ENCODE data around the gene GDNF. TPM values are rescaled to one million over a fixed set of nuclear protein-coding genes. Genes with fewer than 3 reads are reported as not detected.

GDNF gene, protein sequence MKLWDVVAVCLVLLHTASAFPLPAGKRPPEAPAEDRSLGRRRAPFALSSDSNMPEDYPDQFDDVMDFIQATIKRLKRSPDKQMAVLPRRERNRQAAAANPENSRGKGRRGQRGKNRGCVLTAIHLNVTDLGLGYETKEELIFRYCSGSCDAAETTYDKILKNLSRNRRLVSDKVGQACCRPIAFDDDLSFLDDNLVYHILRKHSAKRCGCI
- 0.69 TPM for polyA plus RNA-seq (2013, experiment 1 of 4)
- 0.18 TPM for polyA plus RNA-seq (2013, experiment 2 of 4)
- 0.21 TPM for polyA plus RNA-seq (2013, experiment 3 of 4)
- polyA plus RNA-seq (2013, experiment 4 of 4) = 0.53 TPM

DNA sequence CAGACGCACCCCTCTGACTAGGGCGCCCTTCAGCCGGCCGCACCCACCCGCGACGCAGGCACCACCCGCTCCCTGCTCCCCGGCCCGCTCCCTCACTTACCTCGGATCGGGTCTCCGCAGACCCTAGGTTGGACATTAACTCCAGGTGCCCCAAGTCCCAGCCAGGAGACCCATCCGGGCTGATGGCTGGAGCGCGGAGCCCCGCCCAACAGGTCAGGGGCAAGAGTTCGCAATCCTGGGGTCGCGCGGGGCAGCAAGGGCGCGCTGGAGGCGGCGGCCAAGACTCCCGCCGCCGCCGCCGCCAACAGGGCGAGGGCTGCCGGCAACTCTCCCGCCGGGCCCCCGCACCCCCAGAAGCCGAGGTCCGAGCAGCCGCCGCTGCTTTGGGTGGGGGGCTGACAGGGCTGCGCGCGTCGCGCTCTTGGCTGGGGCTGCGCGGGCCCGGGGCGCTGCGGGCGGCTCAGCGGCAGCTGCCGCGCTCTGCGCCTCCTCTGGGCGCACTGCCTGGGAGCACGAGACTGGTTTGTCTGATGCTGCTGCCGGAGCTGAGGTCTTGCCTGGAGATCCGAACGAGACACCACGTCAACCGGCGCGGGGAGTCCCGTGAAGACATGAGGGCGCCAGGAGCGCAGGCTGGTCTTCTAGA is at the start of gene GDNF:
Gene GDNF, minus strand, starts transcription at position 635 of the 646 bp plus-strand sequence. CDS start 5,245 bp downstream, outside the sequence.
- 1% methylated on average over 66 of the region's 66 CpGs for WGBS, 2 experiments
- H3K4me1 ChIP-seq (ENCODE audit: control insufficient read depth, insufficient read depth, low read length) = peaks cover 23% of the 10 kb centered on the region
- H3K4me3 ChIP-seq (ENCODE audit: insufficient read depth, low read depth, low read length) = peak within 1 kb of the TSS; percentile 40
- H3K27me3 ChIP-seq (ENCODE audit: control insufficient read depth, insufficient read depth, low read length, poor library complexity, severe bottlenecking) = peaks cover 85% of the 10 kb centered on the region
- no peak within 1 kb of the TSS for H3K27ac ChIP-seq (ENCODE audit: insufficient read depth, low read depth, low read length, poor library complexity, severe bottlenecking)
- no peaks in the 10 kb centered on the region for H3K36me3 ChIP-seq (ENCODE audit: control insufficient read depth, insufficient read depth, low read length)
- no peaks in the 10 kb centered on the region for H3K9me3 ChIP-seq (ENCODE audit: control insufficient read depth, low read length)

DNA sequence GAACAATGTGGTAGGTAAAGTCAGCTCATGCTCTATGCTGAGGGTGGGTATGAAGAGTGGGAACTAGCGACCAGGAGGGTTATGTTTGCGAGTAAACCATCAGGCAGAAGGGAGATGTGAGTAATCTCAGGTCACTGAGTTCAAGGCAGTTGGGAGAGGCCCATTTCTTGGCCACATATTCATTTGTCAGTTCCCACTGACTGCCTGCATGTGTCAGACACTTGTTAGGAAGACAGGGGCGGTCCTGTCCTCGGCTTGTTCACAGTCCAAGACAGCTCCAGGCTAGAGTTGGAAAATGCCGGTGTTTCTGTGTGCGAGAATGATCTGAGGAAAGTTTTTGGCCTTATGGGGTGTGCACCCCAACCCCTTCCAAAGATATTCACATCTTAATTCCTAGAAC is 48.6 kb upstream of the GDNF start:
- 98 to 99% methylated on average over 6 of the region's 6 CpGs for WGBS, 2 experiments
- H3K27ac ChIP-seq (ENCODE audit: insufficient read depth, low read depth, low read length, poor library complexity, severe bottlenecking) = no peak overlapping the region

DNA sequence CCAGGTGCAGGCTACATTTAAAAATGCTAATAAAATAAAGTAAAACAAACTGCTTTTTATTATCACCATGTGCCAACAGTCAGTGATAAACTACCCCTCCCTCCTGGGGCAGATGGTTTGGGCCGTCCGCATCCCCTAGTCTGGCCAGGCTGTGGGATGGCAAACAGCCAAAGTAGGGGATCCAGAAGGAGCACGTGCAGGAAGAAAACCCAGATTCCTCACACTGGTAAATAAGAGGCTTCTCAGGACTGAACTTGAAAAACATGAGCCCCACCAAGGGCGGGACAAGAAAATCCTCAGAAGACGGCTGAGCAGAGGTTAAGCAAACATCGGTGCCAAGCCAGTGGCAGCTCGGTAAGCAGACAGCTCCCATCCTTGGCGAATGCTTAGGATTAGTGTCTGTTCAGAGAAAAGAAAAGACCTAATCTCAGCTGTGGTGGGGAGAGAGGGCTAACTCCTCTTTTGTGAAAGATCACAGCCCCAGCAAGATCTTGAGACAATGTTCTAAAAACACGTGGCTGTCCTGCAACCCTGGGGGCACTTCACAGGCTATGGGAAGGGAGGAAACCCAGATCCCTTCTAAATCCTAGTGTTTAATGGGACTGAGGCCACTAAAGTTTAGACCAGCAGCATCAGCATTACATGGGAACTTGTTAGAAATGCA is 46.5 kb upstream of the GDNF start:
- Histone ChIP-seq H3K4me1 (ENCODE audit: control insufficient read depth, insufficient read depth, low read length) (no peaks in the 10 kb centered on the region), H3K4me3 (ENCODE audit: insufficient read depth, low read depth, low read length) (no peak overlapping the region), H3K27ac (ENCODE audit: insufficient read depth, low read depth, low read length, poor library complexity, severe bottlenecking) (no peak overlapping the region), H3K9me3 (ENCODE audit: control insufficient read depth, low read length) (no peaks in the 10 kb centered on the region), H3K27me3 (ENCODE audit: control insufficient read depth, insufficient read depth, low read length, poor library complexity, severe bottlenecking) (peaks cover 6% of the 10 kb centered on the region), H3K36me3 (ENCODE audit: control insufficient read depth, insufficient read depth, low read length) (no peaks in the 10 kb centered on the region)
- WGBS, 2 experiments = 54 to 66% methylated on average over 9 of the region's 9 CpGs

More for the DNA sequence above, 48.6 kb upstream of the GDNF start:
- Histone ChIP-seq H3K4me3 (ENCODE audit: insufficient read depth, low read depth, low read length) (no peak overlapping the region), H3K27me3 (ENCODE audit: control insufficient read depth, insufficient read depth, low read length, poor library complexity, severe bottlenecking) (peaks cover 6% of the 10 kb centered on the region), H3K4me1 (ENCODE audit: control insufficient read depth, insufficient read depth, low read length) (no peaks in the 10 kb centered on the region), H3K36me3 (ENCODE audit: control insufficient read depth, insufficient read depth, low read length) (no peaks in the 10 kb centered on the region), H3K9me3 (ENCODE audit: control insufficient read depth, low read length) (no peaks in the 10 kb centered on the region)

DNA sequence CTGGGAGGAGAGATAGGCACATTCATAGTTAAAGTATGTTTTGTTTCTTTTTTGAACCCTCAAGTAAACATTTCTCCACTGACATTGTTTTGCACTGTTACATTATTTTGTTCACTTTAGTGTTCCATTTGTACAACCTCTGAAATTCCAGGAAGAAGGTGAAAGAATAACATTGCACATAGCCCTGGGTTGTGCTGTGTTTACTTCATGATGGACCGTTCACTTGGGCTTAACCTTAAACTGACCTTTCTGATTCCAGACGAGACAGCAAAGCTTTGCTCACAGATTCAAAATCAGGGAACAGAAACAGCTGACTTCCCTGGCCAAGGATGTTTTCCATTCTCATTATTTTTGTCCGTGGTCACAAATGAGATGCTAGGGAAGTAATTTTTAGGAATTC is 42.8 kb upstream of the GDNF start:
- Histone ChIP-seq H3K9me3 (ENCODE audit: control insufficient read depth, low read length) (no peaks in the 10 kb centered on the region), H3K36me3 (ENCODE audit: control insufficient read depth, insufficient read depth, low read length) (no peaks in the 10 kb centered on the region), H3K27ac (ENCODE audit: insufficient read depth, low read depth, low read length, poor library complexity, severe bottlenecking) (no peak overlapping the region), H3K4me1 (ENCODE audit: control insufficient read depth, insufficient read depth, low read length) (no peaks in the 10 kb centered on the region), H3K4me3 (ENCODE audit: insufficient read depth, low read depth, low read length) (no peak overlapping the region), H3K27me3 (ENCODE audit: control insufficient read depth, insufficient read depth, low read length, poor library complexity, severe bottlenecking) (peaks cover 3% of the 10 kb centered on the region)
- 91 to 92% methylated on average over 3 of the region's 3 CpGs for whole genome bisulfite sequencing, 2 experiments

DNA sequence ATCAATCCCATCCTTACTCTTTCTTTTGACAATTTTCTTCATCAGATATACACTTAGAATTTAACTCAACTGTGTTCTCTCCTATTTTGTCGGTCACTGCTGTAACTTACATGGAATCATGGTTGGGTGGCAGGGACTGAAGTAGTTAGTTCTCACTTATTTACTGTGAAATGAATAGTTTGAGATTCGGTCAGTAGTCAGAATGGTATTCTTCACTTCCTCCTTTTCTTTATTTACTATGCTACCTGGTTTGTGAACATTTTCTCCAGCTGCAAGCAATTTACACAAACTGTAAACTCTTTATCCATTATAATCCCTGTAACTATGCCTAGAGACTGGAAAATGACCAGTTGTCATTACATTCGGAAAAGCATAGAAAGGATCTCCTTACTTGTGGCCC is 41.5 kb upstream of the GDNF start:
- 86 to 92% methylated on average over 3 of the region's 3 CpGs for WGBS, 2 experiments

DNA sequence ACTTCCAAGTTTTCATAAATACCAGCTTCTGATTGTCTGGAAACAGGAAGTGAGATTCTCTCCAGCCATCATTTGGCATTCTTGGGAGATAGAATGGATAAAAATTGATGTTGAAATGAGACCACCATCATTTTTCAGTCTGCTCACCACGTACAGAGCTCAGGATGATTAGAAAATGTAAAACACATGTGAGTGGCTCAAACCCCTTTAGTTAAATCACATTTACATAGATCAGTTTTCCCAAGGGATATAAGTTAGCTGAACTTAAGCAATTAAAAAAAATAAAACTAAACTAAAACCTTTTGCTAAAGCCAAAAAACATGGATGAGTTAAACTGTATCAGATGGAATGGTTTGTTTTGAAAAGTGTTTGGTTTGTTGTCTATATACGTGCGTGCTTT is 37.1 kb upstream of the GDNF start:
- no peaks in the 10 kb centered on the region for H3K9me3 ChIP-seq (ENCODE audit: control insufficient read depth, low read length)
- H3K4me3 ChIP-seq (ENCODE audit: insufficient read depth, low read depth, low read length) = no peak overlapping the region
- no peaks in the 10 kb centered on the region for H3K4me1 ChIP-seq (ENCODE audit: control insufficient read depth, insufficient read depth, low read length)
- H3K36me3 ChIP-seq (ENCODE audit: control insufficient read depth, insufficient read depth, low read length) = no peaks in the 10 kb centered on the region
- H3K27me3 ChIP-seq (ENCODE audit: control insufficient read depth, insufficient read depth, low read length, poor library complexity, severe bottlenecking) = no peaks in the 10 kb centered on the region
- H3K27ac ChIP-seq (ENCODE audit: insufficient read depth, low read depth, low read length, poor library complexity, severe bottlenecking) = no peak overlapping the region
- WGBS, 2 experiments = 89 to 93% methylated on average over 3 of the region's 3 CpGs

More for the DNA sequence above, 41.5 kb upstream of the GDNF start:
- no peaks in the 10 kb centered on the region for H3K36me3 ChIP-seq (ENCODE audit: control insufficient read depth, insufficient read depth, low read length)
- peaks cover 3% of the 10 kb centered on the region for H3K27me3 ChIP-seq (ENCODE audit: control insufficient read depth, insufficient read depth, low read length, poor library complexity, severe bottlenecking)
- H3K27ac ChIP-seq (ENCODE audit: insufficient read depth, low read depth, low read length, poor library complexity, severe bottlenecking) = no peak overlapping the region
- H3K4me1 ChIP-seq (ENCODE audit: control insufficient read depth, insufficient read depth, low read length) = no peaks in the 10 kb centered on the region
- no peaks in the 10 kb centered on the region for H3K9me3 ChIP-seq (ENCODE audit: control insufficient read depth, low read length)
- H3K4me3 ChIP-seq (ENCODE audit: insufficient read depth, low read depth, low read length) = no peak overlapping the region

DNA sequence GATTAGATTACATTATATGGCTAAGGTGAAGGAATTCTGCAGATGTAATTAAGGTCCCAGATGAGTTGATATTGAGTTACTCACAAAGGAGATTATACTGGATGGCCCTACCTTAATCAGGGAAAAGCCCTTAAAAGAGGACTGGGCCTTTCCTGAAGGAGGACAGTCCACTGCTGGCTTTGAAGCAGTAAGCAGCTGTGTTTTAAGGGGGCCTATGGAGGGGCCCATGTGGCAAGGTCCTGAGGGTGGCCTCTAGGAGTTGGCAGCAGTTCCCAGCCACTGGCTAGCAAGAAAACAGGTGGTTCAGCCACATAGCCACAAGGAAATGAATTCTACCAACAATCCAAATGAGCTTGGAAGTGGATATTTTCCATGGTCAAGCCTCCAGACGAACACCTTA is 36.4 kb upstream of the GDNF start:
- no peak overlapping the region for H3K27ac ChIP-seq (ENCODE audit: insufficient read depth, low read depth, low read length, poor library complexity, severe bottlenecking)

DNA sequence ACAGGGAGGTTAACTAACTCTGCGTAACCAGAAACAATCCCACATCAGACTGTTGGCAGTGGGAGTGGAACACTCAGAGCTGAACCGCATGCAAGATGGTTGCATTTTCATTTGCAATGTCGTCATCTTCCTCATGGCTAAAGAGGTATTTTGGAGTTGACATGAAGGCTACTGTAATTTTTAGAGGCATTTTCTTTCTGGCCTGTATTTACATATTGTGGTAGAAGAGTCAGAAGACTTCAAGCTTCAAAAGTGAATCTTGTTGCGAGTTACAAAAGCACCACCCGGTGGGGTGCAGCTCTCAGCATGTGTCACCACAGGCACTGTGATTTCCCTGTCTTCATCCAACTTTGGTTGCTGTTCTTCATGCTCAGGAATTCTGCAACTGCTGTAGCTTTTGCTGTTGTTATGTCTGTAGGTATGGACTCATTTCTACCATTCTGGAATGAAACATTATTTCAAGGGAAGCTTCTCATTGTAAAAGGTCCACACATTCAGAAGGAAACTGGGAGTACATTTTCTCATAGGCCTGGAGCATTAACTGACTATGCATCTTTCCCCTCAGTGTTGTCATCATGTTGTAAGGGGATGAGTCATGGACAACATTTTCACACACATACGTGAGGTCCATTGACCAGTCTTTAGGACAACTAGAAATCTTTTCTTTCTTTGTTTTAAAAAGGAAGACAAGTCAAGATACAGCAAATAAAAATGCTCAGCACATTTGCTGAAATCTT is 35.4 kb upstream of the GDNF start:
- peaks cover 6% of the 10 kb centered on the region for H3K4me1 ChIP-seq (ENCODE audit: control insufficient read depth, insufficient read depth, low read length)
- no peak overlapping the region for H3K27ac ChIP-seq (ENCODE audit: insufficient read depth, low read depth, low read length, poor library complexity, severe bottlenecking)
- H3K9me3 ChIP-seq (ENCODE audit: control insufficient read depth, low read length) = no peaks in the 10 kb centered on the region
- 59 to 60% methylated on average over 6 of the region's 6 CpGs for WGBS, 2 experiments
- H3K36me3 ChIP-seq (ENCODE audit: control insufficient read depth, insufficient read depth, low read length) = no peaks in the 10 kb centered on the region
- no peaks in the 10 kb centered on the region for H3K27me3 ChIP-seq (ENCODE audit: control insufficient read depth, insufficient read depth, low read length, poor library complexity, severe bottlenecking)
- H3K4me3 ChIP-seq (ENCODE audit: insufficient read depth, low read depth, low read length) = no peak overlapping the region

More for the DNA sequence above, 36.4 kb upstream of the GDNF start:
- no peaks in the 10 kb centered on the region for H3K27me3 ChIP-seq (ENCODE audit: control insufficient read depth, insufficient read depth, low read length, poor library complexity, severe bottlenecking)
- H3K4me3 ChIP-seq (ENCODE audit: insufficient read depth, low read depth, low read length) = no peak overlapping the region
- H3K4me1 ChIP-seq (ENCODE audit: control insufficient read depth, insufficient read depth, low read length) = no peaks in the 10 kb centered on the region
- no peaks in the 10 kb centered on the region for H3K36me3 ChIP-seq (ENCODE audit: control insufficient read depth, insufficient read depth, low read length)
- H3K9me3 ChIP-seq (ENCODE audit: control insufficient read depth, low read length) = no peaks in the 10 kb centered on the region
- WGBS, 2 experiments = 89 to 100% methylated on average over 1 of the region's 1 CpG

DNA sequence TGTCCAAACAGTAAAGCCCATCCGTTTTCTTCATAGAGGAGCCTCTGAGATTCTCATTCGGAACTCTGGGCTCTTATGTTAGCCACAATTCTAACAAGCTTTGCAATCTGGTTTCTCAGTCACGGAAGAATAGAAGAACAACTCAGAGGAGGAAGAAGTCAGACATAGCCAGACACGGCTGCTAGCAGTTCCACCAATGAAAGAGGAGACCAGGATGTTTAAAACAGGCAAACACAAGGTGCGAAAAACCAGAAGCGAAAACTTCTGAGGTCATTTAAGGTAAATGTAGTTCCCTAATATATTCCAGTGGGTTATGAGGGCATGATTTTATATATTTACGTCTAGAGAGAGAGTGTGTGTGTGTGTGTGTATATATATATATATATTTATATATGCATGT is 34.1 kb upstream of the GDNF start:
- H3K27ac ChIP-seq (ENCODE audit: insufficient read depth, low read depth, low read length, poor library complexity, severe bottlenecking) = no peak overlapping the region
- no peaks in the 10 kb centered on the region for H3K9me3 ChIP-seq (ENCODE audit: control insufficient read depth, low read length)
- H3K4me3 ChIP-seq (ENCODE audit: insufficient read depth, low read depth, low read length) = no peak overlapping the region
- no peaks in the 10 kb centered on the region for H3K36me3 ChIP-seq (ENCODE audit: control insufficient read depth, insufficient read depth, low read length)
- WGBS, 2 experiments = 92 to 93% methylated on average over 6 to 7 of the region's 7 CpGs
- H3K27me3 ChIP-seq (ENCODE audit: control insufficient read depth, insufficient read depth, low read length, poor library complexity, severe bottlenecking) = no peaks in the 10 kb centered on the region
- peaks cover 7% of the 10 kb centered on the region for H3K4me1 ChIP-seq (ENCODE audit: control insufficient read depth, insufficient read depth, low read length)

All from ectodermal cell (in vitro differentiated cells).